GM12878 (cell line): ENCODE measurements around the gene CLDN4. TPM values are rescaled to one million over a fixed set of nuclear protein-coding genes. Genes with fewer than 3 reads are reported as not detected.

Experiments
- ATAC-seq: fragments of 200-7000 bp; cut with Tn5 transposase; 3 replicates; pipeline ENCODE4 v1.9.1; 2020; ENCODE audit warnings: mild to moderate bottlenecking, moderate library complexity
- BruUV-seq: library from RNA; stranded (reverse); fragments of 400-500 nt; replicated peaks from 2 replicates; lab custom pipeline; 2021; lab: Mats Ljungman, UMichigan
- CTCF ChIA-PET: fragments of 300-600 bp; sonication (Branson Sonifier 250); formaldehyde crosslinking; extraction: SDS; loops from one replicate; lab custom pipeline; 2021; ENCODE audit warnings: inconsistent platforms; lab: Yijun Ruan, JAX
- POLR2A ChIA-PET: fragments of 350-600 bp; formaldehyde crosslinking; extraction: SDS; loops from one replicate; lab custom pipeline; 2021; ENCODE audit warnings: inconsistent platforms; lab: Charles Lee
- RAD21 ChIA-PET: fragments of 300-600 bp; sonication (Branson Sonifier 250); formaldehyde crosslinking; loops from one replicate; lab custom pipeline; 2023; ENCODE audit warnings: antibody characterized with exemption; ENCODE audit not compliant: unreplicated experiment; lab: Charles Lee
- SMC1A ChIA-PET: fragments of 300-600 bp; sonication (Branson Sonifier 250); formaldehyde crosslinking; loops from one replicate; lab custom pipeline; 2023; ENCODE audit not compliant: unreplicated experiment, uncharacterized antibody; lab: Charles Lee
- DNase-seq: peaks from one replicate; pipeline ENCODE4 v3.0.0-alpha.2; 2011; ENCODE audit warnings: low read depth, low spot score
- FAIRE-seq: peaks from 3 replicates; lab custom pipeline; 2011; peaks lifted over from hg19 to GRCh38; lab: Jason Lieb, UNC
- H2AFZ ChIP-seq: 2 replicates; pipeline ENCODE4 v1.6.0; 2011; ENCODE audit warnings: low read depth, low read length, control low read depth; ENCODE audit not compliant: control insufficient read depth
- H3K27ac ChIP-seq: 2 replicates; pipeline ENCODE4 v1.5.1; 2011; ENCODE audit warnings: control low read depth; ENCODE audit not compliant: control insufficient read depth, insufficient read depth
- H3K27me3 ChIP-seq, 2 experiments: replicated peaks in 1 of 2; 2 replicates each; pipeline versions ENCODE4 v1.6.0 to v1.6.1; 2011; ENCODE audit warnings: low read length in 1 of 2; ENCODE audit not compliant: control insufficient read depth in 2 of 2, insufficient read depth in 2 of 2
- H3K36me3 ChIP-seq, 2 experiments: 2 replicates each; pipeline ENCODE4 v1.5.1; 2011; ENCODE audit warnings: low read length in 1 of 2; ENCODE audit not compliant: control insufficient read depth in 2 of 2, insufficient read depth in 2 of 2
- H3K4me1 ChIP-seq: 2 replicates; pipeline ENCODE4 v1.6.1; 2011; ENCODE audit warnings: mild to moderate bottlenecking, low read length, moderate library complexity, mixed read lengths; ENCODE audit not compliant: control insufficient read depth, insufficient read depth
- H3K4me2 ChIP-seq: 2 replicates; pipeline ENCODE4 v1.6.0; 2011; ENCODE audit warnings: control low read depth; ENCODE audit not compliant: control insufficient read depth, insufficient read depth
- H3K4me3 ChIP-seq: fragments of 200-600 bp; sonication (generic); 2 replicates; pipeline ENCODE4 v1.5.1; 2016
- H3K79me2 ChIP-seq: 2 replicates; pipeline ENCODE4 v1.6.0; 2011; ENCODE audit warnings: low read length; ENCODE audit not compliant: control insufficient read depth, insufficient read depth
- H3K9ac ChIP-seq: 2 replicates; pipeline ENCODE4 v1.8.0; 2011; ENCODE audit warnings: low read length, control low read depth, mixed read lengths; ENCODE audit not compliant: control insufficient read depth, insufficient read depth
- H3K9me3 ChIP-seq: replicated peaks from 3 replicates; pipeline ENCODE4 v1.5.1; 2011; ENCODE audit warnings: mild to moderate bottlenecking, low read length; ENCODE audit not compliant: control insufficient read depth, insufficient read depth
- H4K20me1 ChIP-seq: 2 replicates; pipeline ENCODE4 v1.6.0; 2011; ENCODE audit not compliant: control insufficient read depth, insufficient read depth
- ATF3 ChIP-seq: IDR thresholded peaks from 2 replicates; pipeline ENCODE4 v1.6.1; 2011; ENCODE audit warnings: low read depth, mild to moderate bottlenecking, low read length, moderate library complexity, borderline replicate concordance; ENCODE audit errors: extremely low read depth
- CBFB ChIP-seq: IDR thresholded peaks from 2 replicates; pipeline ENCODE4 v1.6.1; 2016; ENCODE audit warnings: antibody characterized with exemption, low read depth
- CHD2 ChIP-seq: IDR thresholded peaks from 2 replicates; pipeline ENCODE4 v1.6.1; 2011; ENCODE audit warnings: low read depth, low read length, improper control_type of control experiment, borderline replicate concordance
- CHD4 ChIP-seq: fragments of 200-600 bp; sonication (generic); IDR thresholded peaks from 2 replicates; pipeline ENCODE4 v1.6.1; 2016; ENCODE audit warnings: mild to moderate bottlenecking
- E2F8 ChIP-seq: fragments of 450-650 bp; IDR thresholded peaks from 2 replicates; pipeline ENCODE4 v1.6.1; 2018; ENCODE audit warnings: mild to moderate bottlenecking, low read depth, moderate library complexity; ENCODE audit not compliant: partially characterized antibody
- MEF2A ChIP-seq: IDR thresholded peaks from 2 replicates; pipeline ENCODE4 v1.6.1; 2011; ENCODE audit warnings: low read depth, mild to moderate bottlenecking, low read length, moderate library complexity; ENCODE audit not compliant: insufficient read depth
- RB1 ChIP-seq: fragments of 450-650 bp; formaldehyde crosslinking; IDR thresholded peaks from 2 replicates; pipeline ENCODE4 v1.6.1; 2017; ENCODE audit warnings: mild to moderate bottlenecking, borderline replicate concordance
- SMC3 ChIP-seq: IDR thresholded peaks from 2 replicates; pipeline ENCODE4 v1.6.1; 2011; ENCODE audit warnings: low read length, improper control_type of control experiment, borderline replicate concordance
- SREBF1 ChIP-seq: IDR thresholded peaks from 2 replicates; pipeline ENCODE4 v1.6.1; 2012; ENCODE audit warnings: mild to moderate bottlenecking, low read length
- TCF12 ChIP-seq: IDR thresholded peaks from 2 replicates; pipeline ENCODE4 v1.6.1; 2011; ENCODE audit warnings: low read depth, mild to moderate bottlenecking, low read length
- ZNF217 ChIP-seq: fragments of 450-650 bp; IDR thresholded peaks from 2 replicates; pipeline ENCODE4 v1.6.1; 2017; ENCODE audit warnings: antibody characterized with exemption, mild to moderate bottlenecking
- ZNF274 ChIP-seq: IDR thresholded peaks from one replicate; pipeline ENCODE4 v1.8.0; 2011; ENCODE audit not compliant: insufficient read length, insufficient read depth
- WGBS: methylation state at CpG from one replicate; pipeline ENCODE4 v1.1.6; 2016; ENCODE audit warnings: low lambda C conversion rate; ENCODE audit not compliant: insufficient replicate concordance, insufficient coverage; ENCODE audit errors: missing lambda C conversion rate; 5-methylcytosine and 5-hydroxymethylcytosine counted together
- in situ Hi-C: fragments of 300-500 bp; cut with MboI; formaldehyde crosslinking; loops from 9 replicates; pipeline ENCODE4 v1.14.3; 2018; ENCODE audit warnings: mixed read lengths
- intact Hi-C: fragments of 100-400 bp; cut with micrococcal nuclease; formaldehyde crosslinking; loops from one replicate; pipeline ENCODE4 v1.14.2; 2022; ENCODE audit not compliant: unreplicated experiment
- polyA plus RNA-seq, 11 experiments: library from polyadenylated mRNA; depleted of rRNA in 4 of 11; unstranded in 6 of 11; stranded (reverse) in 5 of 11; fragments of >200 nt; fragmentation: Nextera tagmentation in 4 of 11; fragmentation: Illumina TruSeq in 1 of 11; extraction: Ambion mirVana in 4 of 11; extraction: Trizol in 1 of 11; gene quantifications; 1 replicate in 1 of 11; 2 replicates in 10 of 11; pipeline versions ENCODE4 v1.2.1 to v1.2.3, GENCODE V29; 2011 to 2016; ENCODE audit warnings: inconsistent platforms in 2 of 11, missing spikeins in 2 of 11, low read depth in 1 of 11
- total RNA-seq, 4 experiments: library from RNA; depleted of rRNA in 3 of 4; stranded (reverse); fragments of >200 nt in 3 of 4; fragmentation: Illumina TruSeq in 1 of 4; extraction: Trizol in 1 of 4; gene quantifications; 2 replicates each; pipeline versions ENCODE4 v1.2.1 to v1.2.3, GENCODE V29; 2013 to 2021
- TF ChIP-seq, protein P1 (sequence below): fragments of 450-650 bp; IDR thresholded peaks from 2 replicates; pipeline ENCODE4 v1.6.1; 2017; ENCODE audit warnings: mild to moderate bottlenecking, moderate library complexity
- TF ChIP-seq, protein P2 (sequence below): fragments of 450-650 bp; IDR thresholded peaks from 2 replicates; pipeline ENCODE4 v1.6.1; 2014; ENCODE audit warnings: mild to moderate bottlenecking

Gene CLDN4
- total and polyA plus RNA-seq, 10 of the 15 experiments (the other 5 are each of a cell fraction or from before 2014, with no cell fraction given): 0.04 to 0.38 (median 0.06) TPM; not detected in 6

GRCh38 chr7:73801577-73801976 lies 29.2 kb upstream of the CLDN4 start:
- DNase-seq: no peak
- Histone ChIP-seq H3K4me2 (no peak overlapping the region), H3K79me2 (no peaks in the 10 kb centered on the region), H4K20me1 (no peaks in the 10 kb centered on the region), H3K9ac (no peak overlapping the region), H3K4me3 (no peak overlapping the region), H3K9me3 (no peaks in the 10 kb centered on the region), H3K36me3 (no peaks in the 10 kb centered on the region), H3K4me1 (no peaks in the 10 kb centered on the region), H3K27ac (no peak overlapping the region), H3K27me3 (no peaks in the 10 kb centered on the region), H2AFZ (no peak overlapping the region)
- FAIRE-seq: no peak
- no peak for TF ChIP-seq SREBF1
- no peak for TF ChIP-seq SMC3
- no peak for TF ChIP-seq ZNF217
- TF ChIP-seq CHD2: no peak
- no peak for TF ChIP-seq CHD4
- TF ChIP-seq, protein P1, sequence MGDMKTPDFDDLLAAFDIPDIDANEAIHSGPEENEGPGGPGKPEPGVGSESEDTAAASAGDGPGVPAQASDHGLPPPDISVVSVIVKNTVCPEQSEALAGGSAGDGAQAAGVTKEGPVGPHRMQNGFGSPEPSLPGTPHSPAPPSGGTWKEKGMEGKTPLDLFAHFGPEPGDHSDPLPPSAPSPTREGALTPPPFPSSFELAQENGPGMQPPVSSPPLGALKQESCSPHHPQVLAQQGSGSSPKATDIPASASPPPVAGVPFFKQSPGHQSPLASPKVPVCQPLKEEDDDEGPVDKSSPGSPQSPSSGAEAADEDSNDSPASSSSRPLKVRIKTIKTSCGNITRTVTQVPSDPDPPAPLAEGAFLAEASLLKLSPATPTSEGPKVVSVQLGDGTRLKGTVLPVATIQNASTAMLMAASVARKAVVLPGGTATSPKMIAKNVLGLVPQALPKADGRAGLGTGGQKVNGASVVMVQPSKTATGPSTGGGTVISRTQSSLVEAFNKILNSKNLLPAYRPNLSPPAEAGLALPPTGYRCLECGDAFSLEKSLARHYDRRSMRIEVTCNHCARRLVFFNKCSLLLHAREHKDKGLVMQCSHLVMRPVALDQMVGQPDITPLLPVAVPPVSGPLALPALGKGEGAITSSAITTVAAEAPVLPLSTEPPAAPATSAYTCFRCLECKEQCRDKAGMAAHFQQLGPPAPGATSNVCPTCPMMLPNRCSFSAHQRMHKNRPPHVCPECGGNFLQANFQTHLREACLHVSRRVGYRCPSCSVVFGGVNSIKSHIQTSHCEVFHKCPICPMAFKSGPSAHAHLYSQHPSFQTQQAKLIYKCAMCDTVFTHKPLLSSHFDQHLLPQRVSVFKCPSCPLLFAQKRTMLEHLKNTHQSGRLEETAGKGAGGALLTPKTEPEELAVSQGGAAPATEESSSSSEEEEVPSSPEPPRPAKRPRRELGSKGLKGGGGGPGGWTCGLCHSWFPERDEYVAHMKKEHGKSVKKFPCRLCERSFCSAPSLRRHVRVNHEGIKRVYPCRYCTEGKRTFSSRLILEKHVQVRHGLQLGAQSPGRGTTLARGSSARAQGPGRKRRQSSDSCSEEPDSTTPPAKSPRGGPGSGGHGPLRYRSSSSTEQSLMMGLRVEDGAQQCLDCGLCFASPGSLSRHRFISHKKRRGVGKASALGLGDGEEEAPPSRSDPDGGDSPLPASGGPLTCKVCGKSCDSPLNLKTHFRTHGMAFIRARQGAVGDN: no peak
- TF ChIP-seq, protein P2, sequence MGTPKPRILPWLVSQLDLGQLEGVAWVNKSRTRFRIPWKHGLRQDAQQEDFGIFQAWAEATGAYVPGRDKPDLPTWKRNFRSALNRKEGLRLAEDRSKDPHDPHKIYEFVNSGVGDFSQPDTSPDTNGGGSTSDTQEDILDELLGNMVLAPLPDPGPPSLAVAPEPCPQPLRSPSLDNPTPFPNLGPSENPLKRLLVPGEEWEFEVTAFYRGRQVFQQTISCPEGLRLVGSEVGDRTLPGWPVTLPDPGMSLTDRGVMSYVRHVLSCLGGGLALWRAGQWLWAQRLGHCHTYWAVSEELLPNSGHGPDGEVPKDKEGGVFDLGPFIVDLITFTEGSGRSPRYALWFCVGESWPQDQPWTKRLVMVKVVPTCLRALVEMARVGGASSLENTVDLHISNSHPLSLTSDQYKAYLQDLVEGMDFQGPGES: no peak
- TF ChIP-seq RB1: no peak
- no peak for TF ChIP-seq ZNF274
- no peak for TF ChIP-seq E2F8
- no peak for TF ChIP-seq TCF12
- TF ChIP-seq CBFB: no peak
- TF ChIP-seq MEF2A: no peak
- no peak for TF ChIP-seq ATF3
- POLR2A ChIA-PET: no interaction called here
- 0% methylated on average over 1 of the region's 1 CpG for WGBS
- CTCF ChIA-PET: interaction anchor here (0.6 to 1.4 kb wide), 2 partner anchors 10 to 55 kb away, joined by 3 read pairs; no protein-coding TSS in a partner anchor
- intact Hi-C loops: no loop called here
- ATAC-seq: no peak
- SMC1A ChIA-PET: no interaction called here
- RAD21 ChIA-PET: no interaction called here
- BruUV-seq: no TSS peak
- in situ Hi-C loops: no loop called here
